ENCODE results near the gene CMIP. TPM values are rescaled to one million over a fixed set of nuclear protein-coding genes. Genes with fewer than 3 reads are reported as not detected.

Gene CMIP
- total and polyA plus RNA-seq, 7 donors: 1.4 to 8.9 (median 4.1) TPM

DNA sequence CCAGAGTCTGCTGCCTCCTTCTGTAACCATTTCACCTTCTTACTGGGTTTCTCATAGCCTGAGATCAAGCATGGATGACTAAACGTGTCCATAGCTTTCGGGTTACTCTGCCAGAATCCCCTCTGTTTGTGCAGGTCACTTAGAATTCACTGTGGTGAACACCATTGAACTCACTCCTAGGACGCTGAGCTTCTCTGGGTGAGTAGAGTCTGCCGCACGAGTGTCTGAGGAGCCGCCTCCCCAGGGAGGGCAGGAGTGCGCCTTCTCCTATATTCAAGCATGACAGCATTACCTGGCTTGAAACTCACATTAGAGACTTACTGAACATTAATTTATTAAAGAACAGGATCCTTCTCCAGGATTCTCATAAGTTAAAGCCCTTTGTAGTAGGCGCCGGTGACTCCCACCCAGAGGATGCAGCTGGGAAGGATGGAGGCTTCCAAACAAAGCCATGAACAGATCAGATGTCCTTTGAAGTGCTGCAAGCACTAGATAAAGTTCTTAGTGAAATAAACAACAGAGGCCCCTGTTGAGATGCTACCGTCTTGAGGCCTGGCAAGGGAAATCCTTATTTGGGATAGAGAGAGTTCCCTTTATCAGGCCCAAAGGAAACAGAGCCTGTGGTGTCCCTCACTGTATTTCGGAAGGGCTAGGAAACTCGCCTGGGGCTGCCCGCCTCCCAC, 189.9 kb downstream of the CMIP start:
- no peaks in the 10 kb centered on the region for H3K4me1 ChIP-seq
- no peak for ATAC-seq

GRCh38 chr16:81635063-81635937, 190.7 kb downstream of the CMIP start:
- H3K27me3 ChIP-seq (ENCODE audit: insufficient read depth in 3 of 3, low read length in 2 of 3): no peaks in the 10 kb centered on the region
- intact Hi-C loops (cut with DNase I): no loop called here
- H3K4me3 ChIP-seq: no peak overlapping the region
- H3K36me3 ChIP-seq (ENCODE audit: insufficient read depth in 1 of 2, low read depth in 1 of 2): no peaks in the 10 kb centered on the region
- DNase-seq (no peak), ATAC-seq (no peak)
- H3K9me3 ChIP-seq: no peaks in the 10 kb centered on the region
- no peaks in the 10 kb centered on the region for H3K4me1 ChIP-seq
- no peak overlapping the region for H3K27ac ChIP-seq
- TF ChIP-seq, protein P1, sequence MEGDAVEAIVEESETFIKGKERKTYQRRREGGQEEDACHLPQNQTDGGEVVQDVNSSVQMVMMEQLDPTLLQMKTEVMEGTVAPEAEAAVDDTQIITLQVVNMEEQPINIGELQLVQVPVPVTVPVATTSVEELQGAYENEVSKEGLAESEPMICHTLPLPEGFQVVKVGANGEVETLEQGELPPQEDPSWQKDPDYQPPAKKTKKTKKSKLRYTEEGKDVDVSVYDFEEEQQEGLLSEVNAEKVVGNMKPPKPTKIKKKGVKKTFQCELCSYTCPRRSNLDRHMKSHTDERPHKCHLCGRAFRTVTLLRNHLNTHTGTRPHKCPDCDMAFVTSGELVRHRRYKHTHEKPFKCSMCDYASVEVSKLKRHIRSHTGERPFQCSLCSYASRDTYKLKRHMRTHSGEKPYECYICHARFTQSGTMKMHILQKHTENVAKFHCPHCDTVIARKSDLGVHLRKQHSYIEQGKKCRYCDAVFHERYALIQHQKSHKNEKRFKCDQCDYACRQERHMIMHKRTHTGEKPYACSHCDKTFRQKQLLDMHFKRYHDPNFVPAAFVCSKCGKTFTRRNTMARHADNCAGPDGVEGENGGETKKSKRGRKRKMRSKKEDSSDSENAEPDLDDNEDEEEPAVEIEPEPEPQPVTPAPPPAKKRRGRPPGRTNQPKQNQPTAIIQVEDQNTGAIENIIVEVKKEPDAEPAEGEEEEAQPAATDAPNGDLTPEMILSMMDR (IDR thresholded peaks at IDR 0.05): no peak
- 60 to 71% (median 66%) methylated on average over 15 of the region's 15 CpGs for WGBS, 3 donors

More for the DNA sequence above, 189.9 kb downstream of the CMIP start:
- H3K27ac ChIP-seq: no peak overlapping the region
- TF ChIP-seq, protein P1 (IDR thresholded peaks at IDR 0.05): no peak
- DNase-seq: no peak
- WGBS, 3 donors: 72 to 75% (median 75%) methylated on average over 13 of the region's 13 CpGs
- no peaks in the 10 kb centered on the region for H3K9me3 ChIP-seq
- no peaks in the 10 kb centered on the region for H3K36me3 ChIP-seq (ENCODE audit: insufficient read depth in 1 of 2, low read depth in 1 of 2)
- H3K27me3 ChIP-seq (ENCODE audit: insufficient read depth in 3 of 3, low read length in 2 of 3): no peaks in the 10 kb centered on the region
- H3K4me3 ChIP-seq: no peak overlapping the region
- intact Hi-C loops (cut with DNase I): no loop called here

- H3K27me3 ChIP-seq (ENCODE audit: insufficient read depth in 3 of 3, low read length in 2 of 3): no peaks in the 10 kb centered on the region
- H3K36me3 ChIP-seq (ENCODE audit: insufficient read depth in 1 of 2, low read depth in 1 of 2): no peaks in the 10 kb centered on the region
- H3K4me3 ChIP-seq: no peak overlapping the region
- WGBS, 3 donors: 54 to 60% (median 60%) methylated on average over 16 of the region's 16 CpGs
- intact Hi-C loops (cut with DNase I): no loop called here
- no peak for ATAC-seq
- H3K9me3 ChIP-seq: no peaks in the 10 kb centered on the region
- no peak for DNase-seq
- no peak overlapping the region for H3K27ac ChIP-seq
- TF ChIP-seq, protein P1 (IDR thresholded peaks at IDR 0.05): no peak
- no peaks in the 10 kb centered on the region for H3K4me1 ChIP-seq
Observed at GRCh38 chr16:81636298-81636993, 191.8 kb downstream of the CMIP start.

- WGBS, 3 donors: 88 to 92% (median 91%) methylated on average over 15 of the region's 15 CpGs
- Histone ChIP-seq H3K9me3 (no peaks in the 10 kb centered on the region), H3K4me1 (no peaks in the 10 kb centered on the region), H3K27me3 (ENCODE audit: insufficient read depth in 3 of 3, low read length in 2 of 3) (no peaks in the 10 kb centered on the region), H3K27ac (no peak overlapping the region), H3K36me3 (ENCODE audit: insufficient read depth in 1 of 2, low read depth in 1 of 2) (no peaks in the 10 kb centered on the region), H3K4me3 (no peak overlapping the region)
- intact Hi-C loops (cut with DNase I): no loop called here
- no peak for DNase-seq
- no peak for ATAC-seq
- TF ChIP-seq, protein P1 (IDR thresholded peaks at IDR 0.05): no peak
Observed at GRCh38 chr16:81637336-81638235, 193.0 kb downstream of the CMIP start.
